ENCODE results near the gene SUGT1. TPM values are rescaled to one million over a fixed set of nuclear protein-coding genes. Genes with fewer than 3 reads are reported as not detected.

The SUGT1 gene
- total and polyA plus RNA-seq, 7 donors = 21.9 to 49.0 (median 42.9) TPM

- H3K27ac ChIP-seq = no peak overlapping the region
- TF ChIP-seq POLR2AphosphoS5 (IDR thresholded peaks at IDR 0.05) (no peak), POLR2A (IDR thresholded peaks at IDR 0.05) (no peak), EP300 (IDR thresholded peaks at IDR 0.05) (no peak)
- TF ChIP-seq, protein P1, sequence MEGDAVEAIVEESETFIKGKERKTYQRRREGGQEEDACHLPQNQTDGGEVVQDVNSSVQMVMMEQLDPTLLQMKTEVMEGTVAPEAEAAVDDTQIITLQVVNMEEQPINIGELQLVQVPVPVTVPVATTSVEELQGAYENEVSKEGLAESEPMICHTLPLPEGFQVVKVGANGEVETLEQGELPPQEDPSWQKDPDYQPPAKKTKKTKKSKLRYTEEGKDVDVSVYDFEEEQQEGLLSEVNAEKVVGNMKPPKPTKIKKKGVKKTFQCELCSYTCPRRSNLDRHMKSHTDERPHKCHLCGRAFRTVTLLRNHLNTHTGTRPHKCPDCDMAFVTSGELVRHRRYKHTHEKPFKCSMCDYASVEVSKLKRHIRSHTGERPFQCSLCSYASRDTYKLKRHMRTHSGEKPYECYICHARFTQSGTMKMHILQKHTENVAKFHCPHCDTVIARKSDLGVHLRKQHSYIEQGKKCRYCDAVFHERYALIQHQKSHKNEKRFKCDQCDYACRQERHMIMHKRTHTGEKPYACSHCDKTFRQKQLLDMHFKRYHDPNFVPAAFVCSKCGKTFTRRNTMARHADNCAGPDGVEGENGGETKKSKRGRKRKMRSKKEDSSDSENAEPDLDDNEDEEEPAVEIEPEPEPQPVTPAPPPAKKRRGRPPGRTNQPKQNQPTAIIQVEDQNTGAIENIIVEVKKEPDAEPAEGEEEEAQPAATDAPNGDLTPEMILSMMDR (IDR thresholded peaks at IDR 0.05) = no peak
- H3K9me3 ChIP-seq = no peaks in the 10 kb centered on the region
- intact Hi-C loops (cut with DNase I) = no loop called here
- no peak overlapping the region for H3K4me3 ChIP-seq
- WGBS, 2 donors = 95 to 97% methylated on average over 4 of the region's 4 CpGs
- H3K4me1 ChIP-seq = no peaks in the 10 kb centered on the region
- peaks cover 5 to 76% (median 12%) of the 10 kb centered on the region in 4 donors for H3K36me3 ChIP-seq
- H3K27me3 ChIP-seq = no peaks in the 10 kb centered on the region
- no peak for DNase-seq
Measured at GRCh38 chr13:52686376-52686775, 33.7 kb downstream of the SUGT1 start.

GRCh38 chr13:52695856-52696255 is 43.2 kb downstream of the SUGT1 start:
- TF ChIP-seq, protein P1 (IDR thresholded peaks at IDR 0.05) = no peak
- no peak for TF ChIP-seq POLR2A (IDR thresholded peaks at IDR 0.05)
- no peak for TF ChIP-seq EP300 (IDR thresholded peaks at IDR 0.05)
- TF ChIP-seq POLR2AphosphoS5 (IDR thresholded peaks at IDR 0.05) = no peak
- no peaks in the 10 kb centered on the region for H3K9me3 ChIP-seq
- H3K4me1 ChIP-seq = no peaks in the 10 kb centered on the region
- H3K4me3 ChIP-seq = no peak overlapping the region
- WGBS, 2 donors = 83% methylated on average over 3 of the region's 3 CpGs
- H3K36me3 ChIP-seq = peaks cover 0 to 33% (median 0%) of the 10 kb centered on the region in 4 donors
- no peaks in the 10 kb centered on the region for H3K27me3 ChIP-seq
- no peak for DNase-seq
- H3K27ac ChIP-seq = no peak overlapping the region
- intact Hi-C loops (cut with DNase I) = no loop called here

DNA sequence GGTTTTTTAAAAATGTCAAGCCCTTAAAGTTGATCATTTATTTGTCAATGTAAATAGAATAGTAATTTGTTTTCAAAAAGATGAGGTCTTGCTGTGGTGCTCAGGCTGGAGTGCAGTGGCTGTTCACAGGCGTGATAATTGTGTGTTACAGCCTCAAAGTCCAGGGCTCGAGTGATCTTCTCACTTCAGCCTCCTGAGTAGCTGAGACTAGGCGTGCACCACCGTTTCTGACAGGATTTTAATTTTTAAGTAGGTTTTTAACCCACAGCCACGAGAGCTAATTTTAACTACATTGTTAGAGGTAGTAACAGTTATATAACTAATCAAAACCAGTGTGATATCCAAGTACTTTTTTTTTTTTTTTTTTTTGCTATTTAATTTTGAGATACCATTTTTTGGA is 43.9 kb downstream of the SUGT1 start:
- Histone ChIP-seq H3K9me3 (no peaks in the 10 kb centered on the region), H3K36me3 (peaks cover 0 to 26% (median 0%) of the 10 kb centered on the region in 4 donors), H3K4me3 (no peak overlapping the region), H3K27me3 (no peaks in the 10 kb centered on the region), H3K27ac (no peak overlapping the region), H3K4me1 (no peaks in the 10 kb centered on the region)
- intact Hi-C loops (cut with DNase I) = no loop called here
- DNase-seq = no peak
- no peak for TF ChIP-seq POLR2AphosphoS5 (IDR thresholded peaks at IDR 0.05)
- TF ChIP-seq, protein P1 (IDR thresholded peaks at IDR 0.05) = no peak
- TF ChIP-seq EP300 (IDR thresholded peaks at IDR 0.05) = no peak
- TF ChIP-seq POLR2A (IDR thresholded peaks at IDR 0.05) = no peak
- 91 to 93% methylated on average over 5 of the region's 5 CpGs for WGBS, 2 donors

GRCh38 chr13:52701728-52702465 is 49.3 kb downstream of the SUGT1 start:
- TF ChIP-seq EP300 (IDR thresholded peaks at IDR 0.05) = no peak
- TF ChIP-seq, protein P1 (IDR thresholded peaks at IDR 0.05) = no peak
- TF ChIP-seq POLR2AphosphoS5 (IDR thresholded peaks at IDR 0.05) = no peak
- no peak for TF ChIP-seq POLR2A (IDR thresholded peaks at IDR 0.05)
- intact Hi-C loops (cut with DNase I) = no loop called here
- H3K27me3 ChIP-seq = no peaks in the 10 kb centered on the region
- no peaks in the 10 kb centered on the region for H3K9me3 ChIP-seq
- peaks cover 0 to 15% (median 0%) of the 10 kb centered on the region in 4 donors for H3K36me3 ChIP-seq
- 61 to 83% methylated on average over 6 of the region's 6 CpGs for WGBS, 2 donors
- no peaks in the 10 kb centered on the region for H3K4me1 ChIP-seq
- no peak overlapping the region for H3K27ac ChIP-seq
- DNase-seq = no peak
- no peak overlapping the region for H3K4me3 ChIP-seq

All from sigmoid colon (tissue), 7 donors.